ENCODE data around the gene GALNT1. TPM values are rescaled to one million over a fixed set of nuclear protein-coding genes. Genes with fewer than 3 reads are reported as not detected.

Gene GALNT1
- total and polyA plus RNA-seq, 3 donors from 2014 or later = 27.3 to 67.0 (median 55.7) TPM

GRCh38 chr18:35680139-35680551 is 98.6 kb downstream of the GALNT1 start:
- DNase-seq = no peak
- Histone ChIP-seq H3K27me3 (no peaks in the 10 kb centered on the region), H3K9me3 (no peaks in the 10 kb centered on the region), H3K4me3 (no peak overlapping the region), H3K36me3 (ENCODE audit: low read depth, missing control alignments) (no peaks in the 10 kb centered on the region), H3K27ac (no peak overlapping the region), H3K4me1 (no peaks in the 10 kb centered on the region)
- intact Hi-C loops (cut with DNase I; ENCODE audit: low total_unique reads) = no loop called here
- TF ChIP-seq POLR2A (IDR thresholded peaks at IDR 0.05) = no peak
- no peak for TF ChIP-seq CTCF (IDR thresholded peaks at IDR 0.05)

GRCh38 chr18:35682281-35682867 is 100.8 kb downstream of the GALNT1 start:
- Histone ChIP-seq H3K4me3 (no peak overlapping the region), H3K27me3 (no peaks in the 10 kb centered on the region), H3K4me1 (no peaks in the 10 kb centered on the region), H3K27ac (no peak overlapping the region), H3K9me3 (no peaks in the 10 kb centered on the region), H3K36me3 (ENCODE audit: low read depth, missing control alignments) (no peaks in the 10 kb centered on the region)
- 39 to 97% methylated on average over 1 of the region's 1 CpG for WGBS, 2 donors
- no peak for TF ChIP-seq CTCF (IDR thresholded peaks at IDR 0.05)
- intact Hi-C loops (cut with DNase I; ENCODE audit: low total_unique reads) = no loop called here
- no peak for DNase-seq

- 80 to 88% methylated on average over 1 of the region's 1 CpG for WGBS, 2 donors
- intact Hi-C loops (cut with DNase I; ENCODE audit: low total_unique reads) = no loop called here
- no peaks in the 10 kb centered on the region for H3K9me3 ChIP-seq
- no peak for DNase-seq
- H3K36me3 ChIP-seq (ENCODE audit: low read depth, missing control alignments) = no peaks in the 10 kb centered on the region
- H3K27ac ChIP-seq = no peak overlapping the region
- no peaks in the 10 kb centered on the region for H3K27me3 ChIP-seq
- no peak overlapping the region for H3K4me3 ChIP-seq
- H3K4me1 ChIP-seq = no peaks in the 10 kb centered on the region
- TF ChIP-seq POLR2A (IDR thresholded peaks at IDR 0.05) (no peak), CTCF (IDR thresholded peaks at IDR 0.05) (no peak)
Observed at GRCh38 chr18:35683021-35683420, 101.5 kb downstream of the GALNT1 start.

- H3K27me3 ChIP-seq = no peaks in the 10 kb centered on the region
- no peaks in the 10 kb centered on the region for H3K36me3 ChIP-seq (ENCODE audit: low read depth, missing control alignments)
- TF ChIP-seq POLR2A (IDR thresholded peaks at IDR 0.05) (no peak), CTCF (IDR thresholded peaks at IDR 0.05) (no peak)
- H3K27ac ChIP-seq = no peak overlapping the region
- no peaks in the 10 kb centered on the region for H3K9me3 ChIP-seq
- DNase-seq = no peak
- intact Hi-C loops (cut with DNase I; ENCODE audit: low total_unique reads) = no loop called here
- WGBS, 2 donors = 89 to 98% methylated on average over 1 of the region's 1 CpG
- H3K4me1 ChIP-seq = no peaks in the 10 kb centered on the region
- H3K4me3 ChIP-seq = no peak overlapping the region
Observed at GRCh38 chr18:35688757-35689156, 107.2 kb downstream of the GALNT1 start.

- H3K4me3 ChIP-seq = no peak overlapping the region
- H3K27me3 ChIP-seq = no peaks in the 10 kb centered on the region
- WGBS, 2 donors = 72 to 84% methylated on average over 5 of the region's 5 CpGs
- no peak overlapping the region for H3K27ac ChIP-seq
- intact Hi-C loops (cut with DNase I; ENCODE audit: low total_unique reads) = no loop called here
- no peaks in the 10 kb centered on the region for H3K36me3 ChIP-seq (ENCODE audit: low read depth, missing control alignments)
- H3K9me3 ChIP-seq = no peaks in the 10 kb centered on the region
- no peak for DNase-seq
- TF ChIP-seq POLR2A (IDR thresholded peaks at IDR 0.05) = no peak
- TF ChIP-seq CTCF (IDR thresholded peaks at IDR 0.05) = no peak
- H3K4me1 ChIP-seq = peaks cover 3% of the 10 kb centered on the region
Observed at GRCh38 chr18:35689728-35690127, 108.2 kb downstream of the GALNT1 start.

All from testis (tissue), 3 donors.